Fibroblast of pulmonary artery (primary cell): ENCODE results near the gene BMP7.

Experiments used
- DNase-seq: peaks from one replicate; pipeline ENCODE4 v3.0.0-alpha.2; 2010; ENCODE audit warnings: low read depth
- H3K4me3 ChIP-seq: replicated peaks from 2 replicates; pipeline ENCODE4 v1.5.1; 2011; ENCODE audit warnings: low read depth, mild to moderate bottlenecking, control low read depth, low read length, moderate library complexity
- CTCF ChIP-seq: IDR thresholded peaks from 2 replicates; pipeline ENCODE4 v1.5.1; 2011; ENCODE audit warnings: mild to moderate bottlenecking, control low read depth, low read length, inconsistent platforms; ENCODE audit errors: missing control alignments

The BMP7 gene

GRCh38 chr20:57155415-57155814, 111.0 kb downstream of the BMP7 start:
- no peak overlapping the region for H3K4me3 ChIP-seq
- TF ChIP-seq CTCF, result no peak
- DNase-seq, result no peak

GRCh38 chr20:57153238-57153905, 113.1 kb downstream of the BMP7 start:
- no peak for TF ChIP-seq CTCF
- DNase-seq, result no peak
- H3K4me3 ChIP-seq, result no peak overlapping the region

- no peak for TF ChIP-seq CTCF
- no peak for DNase-seq
- H3K4me3 ChIP-seq, result no peak overlapping the region
These were observed 113.9 kb downstream of the BMP7 start for GRCh38 chr20:57152557-57152956.

GRCh38 chr20:57150559-57150958, 115.9 kb downstream of the BMP7 start:
- no peak for TF ChIP-seq CTCF
- H3K4me3 ChIP-seq, result no peak overlapping the region
- DNase-seq, result no peak

- DNase-seq, result no peak
- no peak for TF ChIP-seq CTCF
- no peak overlapping the region for H3K4me3 ChIP-seq
These were observed 118.2 kb downstream of the BMP7 start for GRCh38 chr20:57148263-57148662.

GRCh38 chr20:57147185-57147584, 119.3 kb downstream of the BMP7 start:
- no peak for DNase-seq
- H3K4me3 ChIP-seq, result no peak overlapping the region
- no peak for TF ChIP-seq CTCF

GRCh38 chr20:57146155-57146554, 120.3 kb downstream of the BMP7 start:
- DNase-seq, result no peak
- no peak overlapping the region for H3K4me3 ChIP-seq

More at GRCh38 chr20:57146155-57146554, 120.3 kb downstream of the BMP7 start:
- no peak for TF ChIP-seq CTCF
